SK-N-SH treated with all-trans-retinoic acid at 6 μM for 48 hours (cell line): ENCODE measurements around the gene VAV3.

Experiments used
- ATAC-seq: fragments of 200-7000 bp; cut with Tn5 transposase; 3 replicates; pipeline ENCODE4 v1.9.1; 2020; ENCODE audit warnings: mild to moderate bottlenecking, moderate library complexity
- ARNTL ChIP-seq: fragments of 450-650 bp; formaldehyde crosslinking; IDR thresholded peaks from 2 replicates; pipeline ENCODE4 v1.5.0; 2020; ENCODE audit warnings: low read depth, mild to moderate bottlenecking, moderate library complexity, borderline replicate concordance
- BACH2 ChIP-seq: fragments of 250-450 bp; sonication (Bioruptor Pico); IDR thresholded peaks from 2 replicates; pipeline ENCODE4 v1.9.0; 2021; ENCODE audit warnings: mild to moderate bottlenecking, borderline replicate concordance
- ESRRG ChIP-seq: fragments of 250-450 bp; sonication (Bioruptor Pico); IDR thresholded peaks from 2 replicates; pipeline ENCODE4 v1.6.1; 2021; ENCODE audit warnings: mild to moderate bottlenecking
- GLIS3 ChIP-seq: fragments of 250-450 bp; sonication (Bioruptor Pico); IDR thresholded peaks from 2 replicates; pipeline ENCODE4 v1.5.0; 2020; ENCODE audit warnings: mild to moderate bottlenecking, moderate library complexity
- ISL1 ChIP-seq: fragments of 250-450 bp; sonication (Bioruptor Pico); IDR thresholded peaks from 2 replicates; pipeline ENCODE4 v2.1.2; 2022; ENCODE audit warnings: mild to moderate bottlenecking, moderate library complexity
- OSR1 ChIP-seq: fragments of 250-450 bp; sonication (Bioruptor Pico); IDR thresholded peaks from 2 replicates; pipeline ENCODE4 v1.8.0; 2022; ENCODE audit warnings: moderate library complexity, mild to moderate bottlenecking, inconsistent platforms
- RARB ChIP-seq: fragments of 250-450 bp; sonication (Bioruptor Pico); IDR thresholded peaks from 2 replicates; pipeline ENCODE4 v1.8.0; 2021; ENCODE audit warnings: mild to moderate bottlenecking, moderate library complexity
- TCF4 ChIP-seq: fragments of 250-450 bp; sonication (Bioruptor Pico); IDR thresholded peaks from 2 replicates; pipeline ENCODE4 v1.8.0; 2021; ENCODE audit warnings: mild to moderate bottlenecking, moderate library complexity, borderline replicate concordance
- TOX ChIP-seq: fragments of 250-450 bp; sonication (Bioruptor Pico); IDR thresholded peaks from 2 replicates; pipeline ENCODE4 v1.8.0; 2021; ENCODE audit warnings: mild to moderate bottlenecking, moderate library complexity, borderline replicate concordance
- ZC3H10 ChIP-seq: fragments of 250-450 bp; sonication (Bioruptor Pico); IDR thresholded peaks from 2 replicates; pipeline ENCODE4 v1.5.1; 2021; ENCODE audit warnings: mild to moderate bottlenecking, moderate library complexity
- ZFP3 ChIP-seq: fragments of 250-450 bp; sonication (Bioruptor Pico); IDR thresholded peaks from 2 replicates; pipeline ENCODE4 v1.5.0; 2020; ENCODE audit warnings: mild to moderate bottlenecking, moderate library complexity
- ZFP30 ChIP-seq: fragments of 450-650 bp; formaldehyde crosslinking; IDR thresholded peaks from 2 replicates; pipeline ENCODE4 v1.5.0; 2022; ENCODE audit warnings: mild to moderate bottlenecking, moderate library complexity
- ZNF565 ChIP-seq: fragments of 450-650 bp; formaldehyde crosslinking; conservative IDR thresholded peaks from 2 replicates; pipeline ENCODE4 v1.5.0; 2020; ENCODE audit warnings: low read depth, mild to moderate bottlenecking, moderate library complexity
- ZNF70 ChIP-seq: fragments of 450-650 bp; formaldehyde crosslinking; IDR thresholded peaks from 2 replicates; pipeline ENCODE4 v1.5.0; 2020; ENCODE audit warnings: mild to moderate bottlenecking, moderate library complexity
- ZNF8 ChIP-seq: fragments of 450-650 bp; formaldehyde crosslinking; IDR thresholded peaks from 2 replicates; pipeline ENCODE4 v1.5.0; 2020; ENCODE audit warnings: mild to moderate bottlenecking, moderate library complexity
- TF ChIP-seq, protein P1 (sequence below): fragments of 250-450 bp; sonication (Bioruptor Pico); IDR thresholded peaks from 2 replicates; pipeline ENCODE4 v1.8.0; 2021; ENCODE audit warnings: low read depth, mild to moderate bottlenecking, moderate library complexity, borderline replicate concordance
- TF ChIP-seq, protein P2 (sequence below): fragments of 250-450 bp; sonication (Bioruptor Pico); IDR thresholded peaks from 2 replicates; pipeline ENCODE4 v1.5.0; 2020; ENCODE audit warnings: mild to moderate bottlenecking, moderate library complexity
- TF ChIP-seq, protein P3 (sequence below): fragments of 250-450 bp; sonication (Bioruptor Pico); IDR thresholded peaks from 2 replicates; pipeline ENCODE4 v1.5.1; 2021; ENCODE audit warnings: mild to moderate bottlenecking, moderate library complexity
- TF ChIP-seq, protein P4 (sequence below): fragments of 250-450 bp; sonication (Bioruptor Pico); IDR thresholded peaks from 2 replicates; pipeline ENCODE4 v1.5.1; 2020; ENCODE audit warnings: low read depth, mild to moderate bottlenecking, moderate library complexity

The VAV3 gene

GRCh38 chr1:107690491-107690890 lies 274.5 kb downstream of the VAV3 start:
- TF ChIP-seq OSR1 (CRISPR knock-in tag): no peak
- no peak for TF ChIP-seq RARB (CRISPR knock-in tag)
- TF ChIP-seq, protein P1, sequence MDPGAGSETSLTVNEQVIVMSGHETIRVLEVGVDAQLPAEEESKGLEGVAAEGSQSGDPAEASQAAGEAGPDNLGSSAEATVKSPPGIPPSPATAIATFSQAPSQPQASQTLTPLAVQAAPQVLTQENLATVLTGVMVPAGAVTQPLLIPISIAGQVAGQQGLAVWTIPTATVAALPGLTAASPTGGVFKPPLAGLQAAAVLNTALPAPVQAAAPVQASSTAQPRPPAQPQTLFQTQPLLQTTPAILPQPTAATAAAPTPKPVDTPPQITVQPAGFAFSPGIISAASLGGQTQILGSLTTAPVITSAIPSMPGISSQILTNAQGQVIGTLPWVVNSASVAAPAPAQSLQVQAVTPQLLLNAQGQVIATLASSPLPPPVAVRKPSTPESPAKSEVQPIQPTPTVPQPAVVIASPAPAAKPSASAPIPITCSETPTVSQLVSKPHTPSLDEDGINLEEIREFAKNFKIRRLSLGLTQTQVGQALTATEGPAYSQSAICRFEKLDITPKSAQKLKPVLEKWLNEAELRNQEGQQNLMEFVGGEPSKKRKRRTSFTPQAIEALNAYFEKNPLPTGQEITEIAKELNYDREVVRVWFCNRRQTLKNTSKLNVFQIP (CRISPR knock-in tag): no peak
- TF ChIP-seq, protein P2, sequence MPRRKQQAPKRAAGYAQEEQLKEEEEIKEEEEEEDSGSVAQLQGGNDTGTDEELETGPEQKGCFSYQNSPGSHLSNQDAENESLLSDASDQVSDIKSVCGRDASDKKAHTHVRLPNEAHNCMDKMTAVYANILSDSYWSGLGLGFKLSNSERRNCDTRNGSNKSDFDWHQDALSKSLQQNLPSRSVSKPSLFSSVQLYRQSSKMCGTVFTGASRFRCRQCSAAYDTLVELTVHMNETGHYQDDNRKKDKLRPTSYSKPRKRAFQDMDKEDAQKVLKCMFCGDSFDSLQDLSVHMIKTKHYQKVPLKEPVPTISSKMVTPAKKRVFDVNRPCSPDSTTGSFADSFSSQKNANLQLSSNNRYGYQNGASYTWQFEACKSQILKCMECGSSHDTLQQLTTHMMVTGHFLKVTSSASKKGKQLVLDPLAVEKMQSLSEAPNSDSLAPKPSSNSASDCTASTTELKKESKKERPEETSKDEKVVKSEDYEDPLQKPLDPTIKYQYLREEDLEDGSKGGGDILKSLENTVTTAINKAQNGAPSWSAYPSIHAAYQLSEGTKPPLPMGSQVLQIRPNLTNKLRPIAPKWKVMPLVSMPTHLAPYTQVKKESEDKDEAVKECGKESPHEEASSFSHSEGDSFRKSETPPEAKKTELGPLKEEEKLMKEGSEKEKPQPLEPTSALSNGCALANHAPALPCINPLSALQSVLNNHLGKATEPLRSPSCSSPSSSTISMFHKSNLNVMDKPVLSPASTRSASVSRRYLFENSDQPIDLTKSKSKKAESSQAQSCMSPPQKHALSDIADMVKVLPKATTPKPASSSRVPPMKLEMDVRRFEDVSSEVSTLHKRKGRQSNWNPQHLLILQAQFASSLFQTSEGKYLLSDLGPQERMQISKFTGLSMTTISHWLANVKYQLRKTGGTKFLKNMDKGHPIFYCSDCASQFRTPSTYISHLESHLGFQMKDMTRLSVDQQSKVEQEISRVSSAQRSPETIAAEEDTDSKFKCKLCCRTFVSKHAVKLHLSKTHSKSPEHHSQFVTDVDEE (CRISPR knock-in tag): no peak
- no peak for TF ChIP-seq ZFP30 (CRISPR knock-in tag)
- TF ChIP-seq, protein P3, sequence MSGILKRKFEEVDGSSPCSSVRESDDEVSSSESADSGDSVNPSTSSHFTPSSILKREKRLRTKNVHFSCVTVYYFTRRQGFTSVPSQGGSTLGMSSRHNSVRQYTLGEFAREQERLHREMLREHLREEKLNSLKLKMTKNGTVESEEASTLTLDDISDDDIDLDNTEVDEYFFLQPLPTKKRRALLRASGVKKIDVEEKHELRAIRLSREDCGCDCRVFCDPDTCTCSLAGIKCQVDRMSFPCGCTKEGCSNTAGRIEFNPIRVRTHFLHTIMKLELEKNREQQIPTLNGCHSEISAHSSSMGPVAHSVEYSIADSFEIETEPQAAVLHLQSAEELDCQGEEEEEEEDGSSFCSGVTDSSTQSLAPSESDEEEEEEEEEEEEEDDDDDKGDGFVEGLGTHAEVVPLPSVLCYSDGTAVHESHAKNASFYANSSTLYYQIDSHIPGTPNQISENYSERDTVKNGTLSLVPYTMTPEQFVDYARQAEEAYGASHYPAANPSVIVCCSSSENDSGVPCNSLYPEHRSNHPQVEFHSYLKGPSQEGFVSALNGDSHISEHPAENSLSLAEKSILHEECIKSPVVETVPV (CRISPR knock-in tag): no peak
- TF ChIP-seq GLIS3 (CRISPR knock-in tag): no peak
- no peak for TF ChIP-seq ARNTL
- no peak for TF ChIP-seq ZNF565 (CRISPR knock-in tag)
- no peak for TF ChIP-seq BACH2 (CRISPR knock-in tag)
- TF ChIP-seq ZC3H10 (CRISPR knock-in tag): no peak
- TF ChIP-seq ZNF70: no peak
- TF ChIP-seq ZNF8: no peak
- TF ChIP-seq TCF4 (CRISPR knock-in tag): no peak
- ATAC-seq: no peak

- TF ChIP-seq, protein P2 (CRISPR knock-in tag): no peak
- TF ChIP-seq TOX (CRISPR knock-in tag): no peak
- TF ChIP-seq ISL1 (CRISPR knock-in tag): no peak
- no peak for TF ChIP-seq RARB (CRISPR knock-in tag)
- no peak for TF ChIP-seq ESRRG
- TF ChIP-seq, protein P1 (CRISPR knock-in tag): no peak
- TF ChIP-seq ZC3H10 (CRISPR knock-in tag): no peak
- TF ChIP-seq, protein P4, sequence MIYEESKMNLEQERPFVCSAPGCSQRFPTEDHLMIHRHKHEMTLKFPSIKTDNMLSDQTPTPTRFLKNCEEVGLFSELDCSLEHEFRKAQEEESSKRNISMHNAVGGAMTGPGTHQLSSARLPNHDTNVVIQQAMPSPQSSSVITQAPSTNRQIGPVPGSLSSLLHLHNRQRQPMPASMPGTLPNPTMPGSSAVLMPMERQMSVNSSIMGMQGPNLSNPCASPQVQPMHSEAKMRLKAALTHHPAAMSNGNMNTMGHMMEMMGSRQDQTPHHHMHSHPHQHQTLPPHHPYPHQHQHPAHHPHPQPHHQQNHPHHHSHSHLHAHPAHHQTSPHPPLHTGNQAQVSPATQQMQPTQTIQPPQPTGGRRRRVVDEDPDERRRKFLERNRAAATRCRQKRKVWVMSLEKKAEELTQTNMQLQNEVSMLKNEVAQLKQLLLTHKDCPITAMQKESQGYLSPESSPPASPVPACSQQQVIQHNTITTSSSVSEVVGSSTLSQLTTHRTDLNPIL (CRISPR knock-in tag): no peak
- TF ChIP-seq, protein P3 (CRISPR knock-in tag): no peak
- TF ChIP-seq ZFP3: no peak
- no peak for TF ChIP-seq ZNF8
- no peak for TF ChIP-seq GLIS3 (CRISPR knock-in tag)
- no peak for TF ChIP-seq TCF4 (CRISPR knock-in tag)
- no peak for TF ChIP-seq BACH2 (CRISPR knock-in tag)
- no peak for TF ChIP-seq ZFP30 (CRISPR knock-in tag)
- TF ChIP-seq ZNF70: no peak
- TF ChIP-seq OSR1 (CRISPR knock-in tag): no peak
- no peak for ATAC-seq
These were observed 275.2 kb downstream of the VAV3 start for GRCh38 chr1:107689733-107690132.
